RWPE1 (cell line): Measurements from ENCODE around the gene DEFB128.
"Not testable (repeated sequence)": the region's sequence is repeated elsewhere in the genome, so short reads cannot be mapped to it uniquely, and the experiment has no call there.

Experiments
- CTCF ChIA-PET: fragments of 350-600 bp; sonication (Branson Sonifier 250); formaldehyde crosslinking; extraction: SDS; loops from one replicate; lab custom pipeline; 2021; lab: Yijun Ruan, JAX
- POLR2A ChIA-PET: fragments of 400-600 bp; formaldehyde crosslinking; extraction: SDS; loops from one replicate; lab custom pipeline; 2020; ENCODE audit warnings: antibody characterized with exemption; ENCODE audit not compliant: low non-redundant PET; lab: Yijun Ruan, JAX
- DNase-seq: peaks from one replicate; pipeline ENCODE4 v3.0.0; 2012; ENCODE audit warnings: low spot score
- H3K27ac ChIP-seq: fragments of 450-650 bp; 2 replicates; pipeline ENCODE4 v1.5.1; 2017
- CTCF ChIP-seq: fragments of 450-650 bp; conservative IDR thresholded peaks from 2 replicates; pipeline ENCODE4 v1.5.1; 2017; ENCODE audit warnings: low read depth, mild to moderate bottlenecking

The DEFB128 gene

GRCh38 chr20:208942-209566 lies 19.5 kb upstream of the DEFB128 start:
- ChIA-PET POLR2A (no interaction called here), CTCF (no interaction called here)
- no peak overlapping the region for H3K27ac ChIP-seq
- peak; percentile 39 for TF ChIP-seq CTCF
- peak; percentile 34 for DNase-seq

GRCh38 chr20:203630-204029 lies 14.1 kb upstream of the DEFB128 start:
- POLR2A ChIA-PET, DNase-seq, H3K27ac ChIP-seq, CTCF ChIA-PET: not testable (repeated sequence)

DNA sequence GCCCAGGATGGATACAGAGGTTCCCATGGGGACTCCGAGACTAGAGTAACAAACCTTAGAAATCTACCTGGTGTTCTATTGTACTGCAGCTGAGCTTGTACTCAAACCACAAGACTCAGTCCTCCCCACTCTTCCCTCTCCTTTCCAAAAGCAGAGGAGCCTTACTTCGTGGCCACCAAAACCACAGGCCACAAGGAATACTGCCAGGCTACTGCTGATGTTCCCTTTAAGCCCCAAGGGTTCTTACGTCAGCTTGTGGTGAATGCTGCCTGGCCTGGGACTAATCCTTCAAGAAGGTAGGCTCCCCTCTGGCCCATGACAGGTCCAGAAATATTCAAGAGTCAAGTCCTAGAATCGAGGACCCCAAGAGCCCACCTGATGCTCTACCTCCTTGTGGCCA lies 10.5 kb upstream of the DEFB128 start:
- CTCF ChIA-PET, result no interaction called here
- TF ChIP-seq CTCF, result no peak
- POLR2A ChIA-PET, result no interaction called here
- H3K27ac ChIP-seq, result no peak overlapping the region
- no peak for DNase-seq

DNA sequence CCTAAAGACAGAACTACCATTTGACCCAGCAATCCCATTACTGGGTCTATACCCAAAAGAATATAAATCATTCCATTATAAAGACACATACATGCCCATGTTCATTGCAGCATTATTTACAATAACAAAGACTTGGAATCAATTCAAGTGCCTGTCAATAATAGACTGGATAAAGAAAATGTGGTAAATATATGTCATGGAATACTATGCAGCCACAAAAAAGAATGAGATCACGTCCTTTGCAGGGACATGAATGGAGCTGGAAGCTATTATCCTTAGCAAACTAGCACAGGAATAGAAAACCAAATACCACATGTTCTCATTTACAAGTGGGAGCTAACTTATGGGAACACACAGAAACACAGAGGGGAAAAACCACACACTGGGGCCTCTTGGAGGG lies 8.7 kb upstream of the DEFB128 start:
- TF ChIP-seq CTCF, result no peak
- DNase-seq, result no peak
- ChIA-PET POLR2A (no interaction called here), CTCF (no interaction called here)
- H3K27ac ChIP-seq, result no peak overlapping the region

GRCh38 chr20:187733-188132 lies 1.8 kb downstream of the DEFB128 start:
- no peak for TF ChIP-seq CTCF
- ChIA-PET CTCF (no interaction called here), POLR2A (no interaction called here)
- no peak for DNase-seq
- H3K27ac ChIP-seq, result no peak overlapping the region

DNA sequence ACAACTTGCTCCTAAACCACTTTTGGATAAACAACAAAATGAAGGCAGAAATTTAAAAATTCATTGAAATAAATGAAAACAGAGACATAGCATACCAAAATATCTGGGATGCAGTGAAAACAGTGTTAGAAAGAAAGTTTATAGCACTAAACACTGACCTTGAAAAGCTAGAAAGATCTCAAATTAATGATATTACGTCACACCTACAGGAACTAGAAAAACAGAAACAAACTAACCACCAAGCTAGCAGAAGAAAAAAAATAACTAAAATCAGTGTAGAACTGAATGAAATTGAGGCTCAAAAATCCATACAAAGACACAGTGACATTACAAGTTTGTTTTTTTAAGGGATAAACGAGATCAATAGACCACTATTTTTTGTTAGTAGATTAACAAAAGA lies 5.2 kb downstream of the DEFB128 start:
- no peak for TF ChIP-seq CTCF
- H3K27ac ChIP-seq, result no peak overlapping the region
- ChIA-PET CTCF (no interaction called here), POLR2A (no interaction called here)
- DNase-seq, result no peak

- CTCF ChIA-PET, result no interaction called here
- no peak for DNase-seq
- TF ChIP-seq CTCF, result no peak
- H3K27ac ChIP-seq, result no peak overlapping the region
- POLR2A ChIA-PET, result no interaction called here
Measured at GRCh38 chr20:168876-169275, 20.6 kb downstream of the DEFB128 start.
